Panc1 (cell line): ENCODE results near the gene ATP13A3. TPM values are rescaled to one million over a fixed set of nuclear protein-coding genes. Genes with fewer than 3 reads are reported as not detected.

ENCODE experiments used
- ATAC-seq: fragments of 200-7000 bp; cut with Tn5 transposase; 2 replicates; pipeline ENCODE4 v1.9.1; 2020; ENCODE audit warnings: mild to moderate bottlenecking, moderate library complexity
- BruUV-seq: library from RNA; stranded (reverse); fragments of 400-500 nt; replicated peaks from 2 replicates; lab custom pipeline; 2021; lab: Mats Ljungman, UMichigan
- CTCF ChIA-PET: fragments of 300-600 bp; sonication (Branson Sonifier 250); formaldehyde crosslinking; loops from one replicate; lab custom pipeline; 2022; ENCODE audit warnings: antibody characterized with exemption; lab: Charles Lee
- POLR2A ChIA-PET: fragments of 300-600 bp; sonication (Branson Sonifier 250); formaldehyde crosslinking; loops from one replicate; lab custom pipeline; 2022; ENCODE audit warnings: antibody characterized with exemption; lab: Charles Lee
- DNase-seq: peaks from one replicate; pipeline ENCODE4 v3.0.0-alpha.2; 2010; ENCODE audit warnings: low read depth, low spot score
- H3K27ac ChIP-seq: 2 replicates; pipeline ENCODE4 v1.5.1; 2011; ENCODE audit warnings: mild to moderate bottlenecking, low read length, inconsistent platforms
- H3K27me3 ChIP-seq: fragments of 200-500 bp; sonication (Bioruptor generic); 2 replicates; pipeline ENCODE4 v1.6.0; 2014; ENCODE audit warnings: low read length, inconsistent platforms; ENCODE audit not compliant: control insufficient read depth, insufficient read depth
- H3K36me3 ChIP-seq: fragments of 200-500 bp; sonication (Bioruptor generic); 2 replicates; pipeline ENCODE4 v1.5.1; 2014; ENCODE audit warnings: inconsistent platforms, mild to moderate bottlenecking, low read length, moderate library complexity; ENCODE audit not compliant: control insufficient read depth, insufficient read depth
- H3K4me1 ChIP-seq: 2 replicates; pipeline ENCODE4 v1.5.1; 2011; ENCODE audit warnings: inconsistent platforms, mild to moderate bottlenecking, low read length, moderate library complexity; ENCODE audit not compliant: control insufficient read depth, insufficient read depth
- H3K4me3 ChIP-seq, 2 experiments: 2 replicates each; pipeline ENCODE4 v1.5.1; 2011 to 2012; ENCODE audit warnings: low read depth in 2 of 2, low read length in 2 of 2, mild to moderate bottlenecking in 2 of 2, inconsistent platforms in 1 of 2, moderate library complexity in 1 of 2
- H3K9me3 ChIP-seq: fragments of 200-500 bp; sonication (Bioruptor generic); 2 replicates; pipeline ENCODE4 v1.5.1; 2014; ENCODE audit warnings: low read depth, mild to moderate bottlenecking, inconsistent platforms, low read length, moderate library complexity; ENCODE audit not compliant: control insufficient read depth, insufficient read depth
- POLR2AphosphoS5 ChIP-seq: IDR thresholded peaks from 2 replicates; pipeline ENCODE4 v1.6.1; 2012; ENCODE audit warnings: mild to moderate bottlenecking, low read depth, low read length, moderate library complexity
- REST ChIP-seq, 2 experiments: IDR thresholded peaks; 2 replicates each; pipeline ENCODE4 v1.6.1; 2011 to 2012; ENCODE audit warnings: low read depth in 2 of 2, control low read depth in 1 of 2, low read length in 1 of 2, mild to moderate bottlenecking in 1 of 2, moderate library complexity in 1 of 2; ENCODE audit not compliant: insufficient read depth in 1 of 2
- SIN3A ChIP-seq: IDR thresholded peaks from 2 replicates; pipeline ENCODE4 v1.6.1; 2012; ENCODE audit warnings: low read depth, mild to moderate bottlenecking, low read length, moderate library complexity, borderline replicate concordance; ENCODE audit not compliant: insufficient read depth
- TCF7L2 ChIP-seq: IDR thresholded peaks from 2 replicates; pipeline ENCODE4 v1.6.1; 2011; ENCODE audit warnings: mild to moderate bottlenecking, low read depth, low read length, inconsistent platforms
- in situ Hi-C: cut with HindIII; loops from 2 replicates; pipeline ENCODE4 v1.10.0; 2016; ENCODE audit warnings: low sequenced_read_pairs, low pct_unique_long_range_greater_than_20kb
- intact Hi-C: fragments of 100-400 bp; cut with micrococcal nuclease; formaldehyde crosslinking; loops from one replicate; pipeline ENCODE4 v1.10.0; 2022; ENCODE audit not compliant: unreplicated experiment
- total RNA-seq: library from RNA; stranded (reverse); gene quantifications from one replicate; pipeline ENCODE4 v1.2.1, GENCODE V29; 2021; ENCODE audit not compliant: unreplicated experiment
- TF ChIP-seq, protein P1 (sequence below): fragments of 450-650 bp; IDR thresholded peaks from 2 replicates; pipeline ENCODE4 v1.5.1; 2017; ENCODE audit warnings: mild to moderate bottlenecking

The ATP13A3 gene
- total RNA-seq, 1 experiment from 2014 or later = 169 TPM

DNA sequence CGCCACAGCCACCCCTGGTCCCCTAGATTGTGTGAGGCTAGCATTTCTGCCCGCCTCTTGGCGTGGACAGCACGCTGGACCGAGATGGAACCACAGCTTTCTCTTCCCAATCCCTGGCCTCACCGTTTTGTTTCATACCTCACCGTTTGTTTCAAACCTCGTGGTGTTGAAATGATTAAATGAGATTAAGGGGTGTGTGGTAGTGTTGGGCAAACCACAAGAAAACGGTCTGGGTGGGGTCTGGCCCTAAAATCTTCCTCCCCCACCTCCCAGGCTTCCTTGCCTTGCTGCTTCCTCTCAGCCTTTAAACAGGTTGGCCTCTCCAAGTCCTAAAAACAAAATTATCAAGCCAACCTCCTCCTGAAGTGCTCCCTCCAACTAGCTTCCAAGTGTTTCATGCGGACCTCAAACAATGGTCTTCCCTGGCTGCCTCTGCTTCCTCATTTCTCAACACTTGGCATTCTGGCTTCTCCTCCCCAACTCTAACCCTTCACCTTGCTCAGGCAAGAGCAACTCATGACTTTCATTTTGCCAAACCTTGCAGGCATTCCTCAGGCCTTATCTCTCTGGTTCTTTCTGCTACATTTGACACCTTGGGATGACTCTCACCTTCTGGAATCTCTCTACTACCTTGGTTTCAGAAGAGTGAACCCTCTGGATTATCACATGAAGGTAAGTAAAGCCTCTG is 1.4 kb upstream of the ATP13A3 start (continued):
- TF ChIP-seq REST (IDR thresholded peaks at IDR 0.05; ENCODE audit: insufficient read depth in 1 of 2, low read depth in 2 of 2, low read length in 1 of 2) = no peak

GRCh38 chr3:194487289-194488054 is 670 bp upstream of the ATP13A3 start:
- peak; percentile 46; the same call in 1 of the 2 replicates for TF ChIP-seq TCF7L2
- TF ChIP-seq POLR2AphosphoS5 = no peak
- POLR2A ChIA-PET = no interaction called here
- DNase-seq = no peak
- in situ Hi-C loops (no loop called here), intact Hi-C loops (loop anchor here (10.0 kb wide), 1 partner anchor 63 kb away; no protein-coding TSS in a partner anchor)
- TSS peak; percentile 91 for BruUV-seq
- peak; percentile 41 for ATAC-seq
- CTCF ChIA-PET = no interaction called here
- H3K9me3 ChIP-seq = no peaks in the 10 kb centered on the region
- peaks cover 17% of the 10 kb centered on the region for H3K4me1 ChIP-seq
- no peaks in the 10 kb centered on the region for H3K27me3 ChIP-seq
- H3K4me3 ChIP-seq = peak overlapping the region; percentile 66 to 69
- H3K27ac ChIP-seq = peak overlapping the region; percentile 84
- H3K36me3 ChIP-seq = 0 out of 2 replicates have a peak, but pooled peaks cover under 1% of the 10 kb centered on the region

DNA sequence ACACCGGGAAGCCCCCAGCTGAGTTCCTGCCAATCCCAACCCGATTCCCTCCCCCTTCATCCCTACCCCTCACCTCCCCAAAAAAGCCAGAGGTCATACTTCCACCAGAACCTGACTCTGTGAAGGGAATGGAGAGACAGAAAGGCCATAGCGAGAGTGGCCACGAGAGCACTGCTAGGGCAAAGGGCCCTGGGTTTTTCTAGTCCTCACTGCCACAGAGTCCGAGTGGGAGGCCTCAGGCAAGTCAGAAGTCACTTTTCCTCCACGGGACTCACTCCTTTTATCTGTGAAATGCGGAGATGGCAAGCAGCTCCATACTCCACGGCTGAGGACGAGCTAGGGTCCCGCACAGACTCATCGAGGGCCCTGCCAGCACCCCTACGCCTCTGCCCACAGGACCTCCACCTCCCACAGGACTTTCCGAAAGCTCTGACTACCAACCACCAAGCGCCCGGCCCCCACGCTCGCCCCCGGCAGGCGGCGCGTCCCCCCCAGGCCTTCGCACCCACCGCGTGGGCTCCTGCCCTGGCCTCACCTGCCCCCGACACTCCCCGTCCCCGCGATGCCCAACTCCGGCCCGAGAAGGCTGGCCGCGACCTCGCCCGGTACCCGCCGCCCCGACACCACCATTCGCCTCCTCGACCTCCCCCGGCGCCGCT is 792 bp downstream of the ATP13A3 start:
- peak overlapping the region; percentile 86 for H3K27ac ChIP-seq
- H3K4me3 ChIP-seq = peak overlapping the region; percentile 66 to 69
- CTCF ChIA-PET = no interaction called here
- no peaks in the 10 kb centered on the region for H3K9me3 ChIP-seq
- intact Hi-C loops = loop anchor here (10.0 kb wide), 1 partner anchor 61 kb away; no protein-coding TSS in a partner anchor
- H3K27me3 ChIP-seq = no peaks in the 10 kb centered on the region
- POLR2A ChIA-PET = interaction anchor here (0.8 kb wide), 1 partner anchor 95 kb away, joined by 5 read pairs; no protein-coding TSS in a partner anchor
- ATAC-seq (peak; percentile 19), DNase-seq (no peak)
- H3K4me1 ChIP-seq = peaks cover 30% of the 10 kb centered on the region
- peaks cover 9% of the 10 kb centered on the region; the same call in 1 of the 2 replicates for H3K36me3 ChIP-seq
- TF ChIP-seq, protein P1, sequence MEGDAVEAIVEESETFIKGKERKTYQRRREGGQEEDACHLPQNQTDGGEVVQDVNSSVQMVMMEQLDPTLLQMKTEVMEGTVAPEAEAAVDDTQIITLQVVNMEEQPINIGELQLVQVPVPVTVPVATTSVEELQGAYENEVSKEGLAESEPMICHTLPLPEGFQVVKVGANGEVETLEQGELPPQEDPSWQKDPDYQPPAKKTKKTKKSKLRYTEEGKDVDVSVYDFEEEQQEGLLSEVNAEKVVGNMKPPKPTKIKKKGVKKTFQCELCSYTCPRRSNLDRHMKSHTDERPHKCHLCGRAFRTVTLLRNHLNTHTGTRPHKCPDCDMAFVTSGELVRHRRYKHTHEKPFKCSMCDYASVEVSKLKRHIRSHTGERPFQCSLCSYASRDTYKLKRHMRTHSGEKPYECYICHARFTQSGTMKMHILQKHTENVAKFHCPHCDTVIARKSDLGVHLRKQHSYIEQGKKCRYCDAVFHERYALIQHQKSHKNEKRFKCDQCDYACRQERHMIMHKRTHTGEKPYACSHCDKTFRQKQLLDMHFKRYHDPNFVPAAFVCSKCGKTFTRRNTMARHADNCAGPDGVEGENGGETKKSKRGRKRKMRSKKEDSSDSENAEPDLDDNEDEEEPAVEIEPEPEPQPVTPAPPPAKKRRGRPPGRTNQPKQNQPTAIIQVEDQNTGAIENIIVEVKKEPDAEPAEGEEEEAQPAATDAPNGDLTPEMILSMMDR = 0 out of 2 replicates have a peak, but pooled peaks have one; percentile 6
- no peak for TF ChIP-seq REST (IDR thresholded peaks at IDR 0.05; ENCODE audit: insufficient read depth in 1 of 2, low read depth in 2 of 2, low read length in 1 of 2)
- 0 out of 2 replicates have a peak, but pooled peaks have one; percentile 44 for TF ChIP-seq SIN3A
- in situ Hi-C loops = no loop called here
- BruUV-seq = no TSS peak
